ENCODE measurements around the gene GMPPB.

DNA sequence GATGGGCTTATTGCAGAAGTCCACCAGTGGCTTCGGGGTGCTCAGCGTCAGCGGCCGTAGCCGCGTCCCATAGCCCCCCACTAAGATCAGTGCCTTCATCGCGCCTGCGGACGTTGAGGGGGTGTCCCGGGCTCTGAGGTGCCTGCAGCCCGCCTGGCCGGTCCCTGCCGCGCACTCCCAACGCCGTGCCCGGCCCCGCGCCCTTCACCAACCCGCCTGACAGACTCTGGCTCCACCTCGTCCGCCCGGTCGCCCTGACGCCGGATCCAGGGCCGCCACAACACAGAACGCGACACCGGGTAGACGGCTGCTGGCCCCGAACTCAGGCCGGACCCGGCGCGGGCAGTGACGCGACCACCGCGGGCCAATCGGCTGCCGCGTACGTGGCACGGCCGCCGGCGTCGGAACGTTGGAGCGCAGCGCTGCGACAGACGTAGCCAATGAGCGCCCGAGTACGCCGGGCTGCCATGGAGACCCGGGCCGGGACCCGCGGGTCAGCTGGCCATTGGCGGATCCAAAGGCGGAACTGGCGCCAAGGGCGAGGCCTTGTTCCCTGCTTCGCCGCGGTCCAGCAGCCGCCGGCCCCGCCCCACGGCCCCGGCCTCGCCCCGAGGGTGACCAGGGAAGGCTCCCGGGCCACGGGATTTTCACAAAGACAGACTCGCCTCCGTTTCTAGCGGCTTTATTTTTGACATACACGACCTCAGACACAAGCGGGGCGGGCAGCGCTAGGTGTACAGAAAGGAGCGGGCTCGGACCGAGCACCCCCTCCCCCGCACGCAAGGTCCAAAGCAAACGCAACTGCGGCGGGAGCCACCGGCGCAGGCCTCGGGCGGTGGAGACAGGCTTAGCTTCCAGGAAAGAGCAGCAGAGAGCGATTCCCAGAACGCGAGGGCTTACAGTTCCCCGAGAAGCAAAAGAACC is at the start of gene GMPPB:
- TF ChIP-seq, protein P1, sequence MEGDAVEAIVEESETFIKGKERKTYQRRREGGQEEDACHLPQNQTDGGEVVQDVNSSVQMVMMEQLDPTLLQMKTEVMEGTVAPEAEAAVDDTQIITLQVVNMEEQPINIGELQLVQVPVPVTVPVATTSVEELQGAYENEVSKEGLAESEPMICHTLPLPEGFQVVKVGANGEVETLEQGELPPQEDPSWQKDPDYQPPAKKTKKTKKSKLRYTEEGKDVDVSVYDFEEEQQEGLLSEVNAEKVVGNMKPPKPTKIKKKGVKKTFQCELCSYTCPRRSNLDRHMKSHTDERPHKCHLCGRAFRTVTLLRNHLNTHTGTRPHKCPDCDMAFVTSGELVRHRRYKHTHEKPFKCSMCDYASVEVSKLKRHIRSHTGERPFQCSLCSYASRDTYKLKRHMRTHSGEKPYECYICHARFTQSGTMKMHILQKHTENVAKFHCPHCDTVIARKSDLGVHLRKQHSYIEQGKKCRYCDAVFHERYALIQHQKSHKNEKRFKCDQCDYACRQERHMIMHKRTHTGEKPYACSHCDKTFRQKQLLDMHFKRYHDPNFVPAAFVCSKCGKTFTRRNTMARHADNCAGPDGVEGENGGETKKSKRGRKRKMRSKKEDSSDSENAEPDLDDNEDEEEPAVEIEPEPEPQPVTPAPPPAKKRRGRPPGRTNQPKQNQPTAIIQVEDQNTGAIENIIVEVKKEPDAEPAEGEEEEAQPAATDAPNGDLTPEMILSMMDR (conservative IDR thresholded peaks at IDR 0.05 in 1 of 2, IDR thresholded peaks at IDR 0.05 in 1 of 2; ENCODE audit: extremely low read depth in 1 of 2, insufficient read depth in 1 of 2, low read depth in 1 of 2, low read length in 2 of 2), result no peak
- TF ChIP-seq EZH2 (IDR thresholded peaks at IDR 0.05; ENCODE audit: borderline replicate concordance, low read length), result no peak
